GM13976 (cell line): ENCODE data around the gene WIPF2.

ENCODE experiments used
- DNase-seq: peaks from one replicate; pipeline ENCODE4 v3.0.0; 2012; ENCODE audit warnings: low spot score
- CTCF ChIP-seq: IDR thresholded peaks from 2 replicates; pipeline ENCODE4 v1.5.1; 2012; ENCODE audit warnings: borderline replicate concordance, mild to moderate bottlenecking; ENCODE audit not compliant: insufficient read depth; ENCODE audit errors: extremely low read depth, missing control alignments, control extremely low read depth
- in situ Hi-C: fragments of 300-500 bp; cut with MboI; formaldehyde crosslinking; loops from one replicate; pipeline ENCODE4 v1.12.0; 2022; ENCODE audit warnings: low sequenced_read_pairs, mixed read lengths, inconsistent platforms; ENCODE audit not compliant: unreplicated experiment

Gene WIPF2

GRCh38 chr17:40331743-40332641, 112.9 kb downstream of the WIPF2 start:
- DNase-seq = no peak
- TF ChIP-seq CTCF = no peak
- in situ Hi-C loops = no loop called here
